CD4-positive, alpha-beta T cell treated with Interleukin-1 beta for 1 hour (primary cell): ENCODE results near the gene CNGA3.

Experiments used
- DNase-seq, 2 donors: peaks; one replicate each; pipeline ENCODE4 v3.0.0-alpha.2; 2020 to 2022

Gene CNGA3

GRCh38 chr2:98378901-98379300 is 32.6 kb downstream of the CNGA3 start:
- DNase-seq: no peak

- no peak for DNase-seq
Measured at GRCh38 chr2:98379311-98380202, 33.3 kb downstream of the CNGA3 start.

DNA sequence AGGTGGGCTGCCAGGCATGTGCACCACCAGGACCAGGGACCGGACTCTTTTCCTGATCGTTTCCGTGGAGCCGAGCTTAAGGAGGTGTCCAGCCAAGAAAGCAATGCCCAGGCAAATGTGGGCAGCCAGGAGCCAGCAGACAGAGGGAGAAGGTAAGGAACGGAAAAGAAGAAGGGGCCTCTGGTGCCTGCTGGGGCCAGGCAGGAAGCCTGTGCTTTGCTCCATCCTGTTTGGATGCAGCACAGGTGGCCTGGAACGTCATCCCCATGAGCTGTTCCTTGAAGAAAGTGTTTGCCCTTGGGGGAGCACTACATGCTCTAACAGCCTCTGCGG is 33.9 kb downstream of the CNGA3 start:
- DNase-seq: no peak

GRCh38 chr2:98381494-98381893 is 35.2 kb downstream of the CNGA3 start:
- DNase-seq: no peak

GRCh38 chr2:98382086-98382485 is 35.8 kb downstream of the CNGA3 start:
- no peak for DNase-seq

DNA sequence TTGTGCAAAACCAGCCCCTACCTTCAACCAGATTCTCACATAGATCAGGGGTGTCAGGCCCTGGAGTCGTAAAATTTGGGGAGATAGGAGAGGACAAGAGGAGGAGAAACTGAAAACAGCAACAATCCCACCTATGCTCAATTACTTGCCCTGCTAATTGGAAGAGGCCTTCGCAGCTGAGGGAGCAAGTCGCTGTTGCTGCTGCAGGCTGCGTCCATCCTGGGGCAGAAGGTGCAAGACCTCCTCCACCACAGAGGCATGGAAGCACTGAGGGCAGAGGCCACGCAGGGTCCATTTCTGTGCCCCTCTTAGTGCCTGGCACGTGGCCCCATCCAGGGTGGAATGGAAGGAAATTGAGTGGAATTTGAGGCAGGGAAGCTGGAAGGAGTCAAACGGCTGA is 36.5 kb downstream of the CNGA3 start:
- DNase-seq: no peak

DNA sequence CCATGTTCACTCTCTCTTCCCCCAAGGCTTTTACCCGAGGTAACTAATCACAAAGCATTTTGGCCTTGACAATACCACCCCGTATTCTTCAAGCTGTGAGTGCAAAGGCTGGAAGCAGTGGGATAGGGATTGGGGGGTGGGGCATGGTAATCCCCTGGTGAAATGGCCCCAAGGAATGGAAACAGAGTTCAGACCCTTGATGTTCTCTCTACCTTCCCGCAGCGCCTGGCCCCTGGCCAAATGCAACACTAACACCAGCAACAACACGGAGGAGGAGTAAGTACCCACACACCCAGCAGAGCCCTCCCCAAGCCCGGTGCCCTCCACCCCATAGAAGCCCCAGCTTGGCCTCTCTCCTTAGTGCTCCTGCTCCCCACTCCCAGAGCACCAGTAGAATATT is 36.9 kb downstream of the CNGA3 start:
- no peak for DNase-seq

DNA sequence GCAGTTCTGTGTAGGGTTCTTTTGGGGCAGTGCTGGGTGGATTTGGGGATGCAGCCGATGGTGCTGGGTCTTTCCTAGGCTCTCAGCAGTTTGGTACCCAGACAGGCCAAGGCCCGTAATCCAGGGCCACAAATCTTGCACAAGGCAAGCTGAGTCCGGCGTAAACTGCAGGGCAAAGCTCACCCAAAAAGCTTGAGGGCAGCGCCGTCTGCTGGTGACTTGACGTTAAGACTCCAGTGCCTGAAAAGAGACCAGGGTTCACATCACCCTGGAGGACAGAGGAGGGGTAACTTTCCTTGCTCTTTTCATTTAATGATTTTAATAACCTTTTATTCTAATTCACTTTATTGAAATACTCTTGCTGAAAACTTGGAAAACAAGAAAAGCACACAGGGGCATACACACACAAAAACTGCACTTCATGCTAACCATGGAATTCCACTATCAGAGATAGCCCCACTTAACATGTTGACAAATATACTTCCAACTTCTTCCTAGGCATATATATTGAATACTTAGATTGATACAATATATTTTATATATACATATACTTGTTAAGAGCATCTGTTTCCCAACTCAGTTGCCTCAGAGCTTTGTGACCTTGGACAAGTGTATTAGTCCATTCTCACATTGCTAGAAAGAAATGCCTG is 38.9 kb downstream of the CNGA3 start:
- peak; percentile 64 to 65 for DNase-seq

DNA sequence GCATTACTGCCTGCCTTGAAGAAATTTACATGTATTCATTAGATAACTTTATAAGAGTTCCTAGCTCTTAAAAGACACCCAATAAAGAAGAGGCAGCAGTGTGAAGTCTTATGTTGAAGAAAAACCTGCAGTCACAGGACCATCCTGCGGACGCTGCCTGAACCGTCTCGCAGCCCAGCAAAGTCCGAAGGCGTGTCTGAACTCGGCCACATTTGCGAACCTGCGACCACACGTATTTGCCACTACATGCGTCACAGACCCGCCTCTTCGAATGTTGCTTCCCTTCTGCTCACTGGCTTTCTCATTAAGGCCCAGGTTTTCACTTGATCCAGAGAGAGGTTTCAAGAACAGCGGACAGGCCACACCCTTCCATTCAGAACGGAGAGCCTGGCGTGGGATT is 41.2 kb downstream of the CNGA3 start:
- DNase-seq: no peak

GRCh38 chr2:98388081-98388480 is 41.8 kb downstream of the CNGA3 start:
- DNase-seq: no peak

GRCh38 chr2:98388601-98389250 is 42.5 kb downstream of the CNGA3 start:
- no peak for DNase-seq

GRCh38 chr2:98389251-98389605 is 43.0 kb downstream of the CNGA3 start:
- DNase-seq: no peak

- DNase-seq: no peak
Measured at GRCh38 chr2:98390571-98391476, 44.6 kb downstream of the CNGA3 start.

DNA sequence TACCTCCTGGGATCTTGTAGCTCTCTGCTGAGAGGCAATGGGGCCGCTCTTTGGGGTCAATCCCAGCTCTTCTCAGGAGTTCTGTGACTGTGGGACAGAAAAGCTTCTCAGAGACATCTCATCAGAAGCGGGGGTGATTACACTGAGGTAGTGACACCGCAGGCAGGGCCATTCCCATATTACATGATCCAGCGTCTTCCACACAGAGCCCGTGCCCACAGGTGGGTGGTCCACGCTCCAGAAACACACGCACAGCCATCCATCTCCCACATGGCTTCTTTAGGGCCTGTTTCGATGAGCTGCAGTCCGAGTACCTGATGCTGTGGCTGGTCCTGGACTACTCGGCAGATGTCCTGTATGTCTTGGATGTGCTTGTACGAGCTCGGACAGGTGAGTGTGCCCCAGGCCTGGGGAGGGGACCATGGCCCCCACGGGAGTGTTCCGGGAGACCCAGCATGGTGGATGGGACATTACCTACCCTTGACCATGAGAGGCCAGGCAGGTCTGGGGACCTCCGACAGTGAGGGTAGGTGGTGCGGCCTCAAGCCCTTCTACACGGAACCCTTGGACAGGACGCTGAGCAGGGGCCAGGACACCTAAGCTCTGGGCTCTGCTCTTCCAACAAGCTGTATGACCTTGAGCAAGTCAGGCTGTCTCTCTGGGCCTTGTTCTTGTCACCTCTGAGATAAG is 45.5 kb downstream of the CNGA3 start:
- no peak for DNase-seq

DNA sequence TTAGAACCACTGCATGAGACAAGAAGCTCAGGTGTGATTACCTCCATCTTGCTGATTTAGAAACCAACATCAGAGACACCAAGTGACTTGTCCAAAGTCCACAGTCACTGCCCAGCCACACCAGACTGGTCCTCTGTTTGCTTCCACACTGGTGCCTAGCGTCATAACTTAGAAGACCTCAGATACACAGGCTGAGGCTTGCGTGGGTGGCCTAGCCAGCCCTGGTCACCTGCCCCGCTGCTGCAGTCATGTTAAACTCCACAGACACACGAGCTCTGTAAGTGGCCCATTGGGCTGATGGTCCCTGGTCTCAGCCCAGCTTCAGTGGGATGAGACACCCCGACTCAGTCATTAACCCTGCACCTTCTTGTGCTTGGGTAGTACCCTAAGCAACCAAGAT is 47.1 kb downstream of the CNGA3 start:
- DNase-seq: no peak

DNA sequence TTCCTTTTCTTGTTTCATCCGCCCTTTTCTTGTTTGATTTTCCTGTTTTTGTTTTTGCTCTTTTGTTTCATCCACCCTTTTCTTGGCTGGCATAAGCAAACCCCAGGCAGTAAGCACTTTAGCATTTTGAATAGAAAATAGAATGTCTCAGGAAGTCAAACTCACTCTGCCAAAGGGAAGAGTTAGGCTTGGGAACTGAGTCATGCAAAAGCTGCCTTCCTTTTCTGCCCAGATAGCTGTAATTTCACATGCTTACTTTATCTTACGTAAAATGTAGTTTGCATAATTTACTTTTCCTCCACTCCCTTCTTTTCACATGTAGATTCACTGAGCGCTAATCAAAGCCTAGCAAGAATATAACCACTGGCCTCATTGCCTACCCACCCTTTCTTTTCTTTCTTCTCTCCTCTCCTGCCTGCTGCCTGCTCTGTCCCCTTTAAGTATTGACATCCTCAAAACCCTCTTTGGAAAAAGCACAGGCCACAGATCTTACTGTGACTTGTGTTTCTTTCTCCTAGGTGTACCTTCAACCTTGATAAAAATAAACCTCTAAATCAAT is 48.4 kb downstream of the CNGA3 start:
- DNase-seq: no peak

DNA sequence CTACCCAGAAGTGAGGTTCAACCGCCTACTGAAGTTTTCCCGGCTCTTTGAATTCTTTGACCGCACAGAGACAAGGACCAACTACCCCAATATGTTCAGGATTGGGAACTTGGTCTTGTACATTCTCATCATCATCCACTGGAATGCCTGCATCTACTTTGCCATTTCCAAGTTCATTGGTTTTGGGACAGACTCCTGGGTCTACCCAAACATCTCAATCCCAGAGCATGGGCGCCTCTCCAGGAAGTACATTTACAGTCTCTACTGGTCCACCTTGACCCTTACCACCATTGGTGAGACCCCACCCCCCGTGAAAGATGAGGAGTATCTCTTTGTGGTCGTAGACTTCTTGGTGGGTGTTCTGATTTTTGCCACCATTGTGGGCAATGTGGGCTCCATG is 49.7 kb downstream of the CNGA3 start:
- DNase-seq: no peak

DNA sequence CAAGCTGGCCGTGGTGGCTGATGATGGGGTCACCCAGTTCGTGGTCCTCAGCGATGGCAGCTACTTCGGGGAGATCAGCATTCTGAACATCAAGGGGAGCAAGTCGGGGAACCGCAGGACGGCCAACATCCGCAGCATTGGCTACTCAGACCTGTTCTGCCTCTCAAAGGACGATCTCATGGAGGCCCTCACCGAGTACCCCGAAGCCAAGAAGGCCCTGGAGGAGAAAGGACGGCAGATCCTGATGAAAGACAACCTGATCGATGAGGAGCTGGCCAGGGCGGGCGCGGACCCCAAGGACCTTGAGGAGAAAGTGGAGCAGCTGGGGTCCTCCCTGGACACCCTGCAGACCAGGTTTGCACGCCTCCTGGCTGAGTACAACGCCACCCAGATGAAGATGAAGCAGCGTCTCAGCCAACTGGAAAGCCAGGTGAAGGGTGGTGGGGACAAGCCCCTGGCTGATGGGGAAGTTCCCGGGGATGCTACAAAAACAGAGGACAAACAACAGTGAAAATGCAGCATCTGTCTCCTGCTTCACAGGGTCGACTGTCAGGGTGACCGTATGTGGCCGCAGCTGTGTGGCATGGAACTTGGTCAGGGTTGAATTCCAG is 50.6 kb downstream of the CNGA3 start:
- no peak for DNase-seq

DNA sequence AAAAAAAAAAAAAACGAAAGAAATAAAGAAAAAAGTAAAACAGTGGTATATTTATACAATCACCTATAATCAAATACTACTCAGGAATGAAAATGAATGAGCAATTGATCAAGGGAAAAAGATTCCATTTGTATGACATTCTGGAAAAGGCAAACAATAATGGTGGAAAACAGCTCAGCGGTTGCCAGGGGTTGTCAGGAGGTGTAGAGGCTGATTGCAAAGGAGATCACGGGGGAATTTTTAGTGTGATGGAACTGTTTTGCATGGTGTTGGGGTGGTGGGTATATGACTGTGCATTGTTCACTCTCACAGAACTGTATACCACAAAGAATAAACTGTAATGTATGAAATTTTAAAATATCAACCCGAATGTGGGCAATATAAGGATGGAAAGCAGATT is 52.9 kb downstream of the CNGA3 start:
- no peak for DNase-seq

GRCh38 chr2:98403878-98404277 is 57.6 kb downstream of the CNGA3 start:
- DNase-seq: no peak

GRCh38 chr2:98404556-98405250 is 58.4 kb downstream of the CNGA3 start:
- no peak for DNase-seq
